ENCODE results near the gene TEPSIN.
A peak's percentile ranks its signal among the peaks of the same experiment; 100 is the strongest.

Gene TEPSIN

GRCh38 chr17:81249223-81250040, 10.6 kb upstream of the TEPSIN start:
- DNase-seq = no peak

- no peak for DNase-seq
Observed at GRCh38 chr17:81248649-81249048, 9.8 kb upstream of the TEPSIN start.

DNA sequence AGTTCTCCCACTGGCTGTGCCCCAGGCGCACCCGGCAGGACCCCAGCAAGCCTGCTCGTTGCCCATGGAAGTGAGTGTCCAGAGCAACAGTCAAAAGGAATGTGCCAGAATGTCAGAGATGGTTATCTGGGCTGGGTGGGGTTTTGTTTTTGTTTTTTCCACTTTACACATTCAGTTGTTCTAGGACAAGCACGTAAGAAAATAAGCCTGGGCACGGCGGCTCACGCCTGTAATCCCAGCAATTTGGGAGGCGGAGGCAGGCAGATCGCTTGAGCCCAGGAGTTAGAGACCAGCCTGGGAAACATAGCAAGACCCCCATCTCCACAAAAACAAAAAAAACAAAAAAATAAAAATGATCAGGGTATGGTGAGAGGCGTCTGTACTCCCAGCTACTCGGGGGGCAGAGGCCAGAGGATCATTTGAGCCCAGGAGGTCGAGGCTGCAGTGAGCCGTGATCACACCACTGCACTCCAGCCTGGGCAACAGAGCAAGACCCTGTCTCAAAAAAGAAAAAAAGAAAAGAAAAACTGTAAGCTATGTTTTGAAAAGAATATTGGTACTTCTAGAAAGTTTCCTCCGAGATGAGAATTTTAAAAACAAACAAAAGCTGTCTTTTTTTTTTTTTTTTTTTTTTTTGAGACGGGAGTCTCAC, 8.6 kb upstream of the TEPSIN start:
- no peak for DNase-seq

DNA sequence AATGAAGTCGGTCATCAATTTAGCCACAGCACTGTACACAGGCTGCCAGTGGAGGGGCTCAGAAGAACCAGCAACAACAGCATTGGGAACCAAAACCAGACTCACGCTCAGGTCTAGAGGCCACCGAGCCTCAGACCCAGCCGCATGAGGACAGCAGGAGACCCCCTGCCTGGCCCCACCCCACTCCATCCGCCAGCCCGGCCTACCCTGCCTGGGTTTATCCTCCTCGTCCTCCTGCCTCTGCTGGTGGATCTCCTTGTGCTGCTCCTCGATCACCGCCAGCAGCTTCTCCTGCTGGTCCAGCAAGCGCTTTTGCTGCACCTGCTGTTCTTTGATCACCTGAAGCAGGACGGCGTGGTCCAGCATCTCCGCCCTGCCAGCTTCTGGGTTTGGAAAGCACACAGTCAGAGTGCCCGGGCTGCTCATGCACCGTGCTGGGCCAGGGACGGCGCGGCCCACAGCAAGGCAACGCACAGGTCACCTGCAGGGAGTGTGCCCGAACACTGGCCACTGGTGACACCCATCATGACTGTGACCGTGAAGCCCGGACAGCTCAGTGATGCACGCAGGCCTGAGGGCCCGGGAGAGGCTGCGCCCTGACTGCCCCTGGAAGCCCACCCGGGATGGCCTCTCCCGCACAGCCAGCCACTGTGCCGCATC, 8.0 kb upstream of the TEPSIN start:
- DNase-seq = no peak

- DNase-seq = no peak
Observed at GRCh38 chr17:81246343-81246670, 7.5 kb upstream of the TEPSIN start.

- DNase-seq = no peak
Observed at GRCh38 chr17:81245665-81246342, 6.9 kb upstream of the TEPSIN start.

- DNase-seq = no peak
Observed at GRCh38 chr17:81245024-81245664, 6.3 kb upstream of the TEPSIN start.

- DNase-seq = no peak
Observed at GRCh38 chr17:81244358-81245023, 5.6 kb upstream of the TEPSIN start.

DNA sequence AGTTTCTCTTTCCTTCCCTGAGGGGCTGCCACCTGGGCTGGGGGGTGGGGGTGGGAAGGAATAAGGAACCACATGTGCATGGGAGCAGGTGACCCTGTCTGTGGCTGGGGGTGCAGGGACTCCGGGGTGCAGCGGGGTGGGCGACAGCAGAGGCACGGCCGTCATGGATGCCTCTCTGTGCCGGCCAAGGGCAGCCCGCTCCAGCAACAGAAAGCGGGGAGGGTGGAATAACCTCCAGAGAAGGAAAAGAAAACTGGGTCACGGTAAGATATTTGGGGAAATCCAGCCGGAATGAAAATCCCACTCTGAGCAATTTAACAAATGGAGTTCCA, 4.4 kb upstream of the TEPSIN start:
- no peak for DNase-seq

DNA sequence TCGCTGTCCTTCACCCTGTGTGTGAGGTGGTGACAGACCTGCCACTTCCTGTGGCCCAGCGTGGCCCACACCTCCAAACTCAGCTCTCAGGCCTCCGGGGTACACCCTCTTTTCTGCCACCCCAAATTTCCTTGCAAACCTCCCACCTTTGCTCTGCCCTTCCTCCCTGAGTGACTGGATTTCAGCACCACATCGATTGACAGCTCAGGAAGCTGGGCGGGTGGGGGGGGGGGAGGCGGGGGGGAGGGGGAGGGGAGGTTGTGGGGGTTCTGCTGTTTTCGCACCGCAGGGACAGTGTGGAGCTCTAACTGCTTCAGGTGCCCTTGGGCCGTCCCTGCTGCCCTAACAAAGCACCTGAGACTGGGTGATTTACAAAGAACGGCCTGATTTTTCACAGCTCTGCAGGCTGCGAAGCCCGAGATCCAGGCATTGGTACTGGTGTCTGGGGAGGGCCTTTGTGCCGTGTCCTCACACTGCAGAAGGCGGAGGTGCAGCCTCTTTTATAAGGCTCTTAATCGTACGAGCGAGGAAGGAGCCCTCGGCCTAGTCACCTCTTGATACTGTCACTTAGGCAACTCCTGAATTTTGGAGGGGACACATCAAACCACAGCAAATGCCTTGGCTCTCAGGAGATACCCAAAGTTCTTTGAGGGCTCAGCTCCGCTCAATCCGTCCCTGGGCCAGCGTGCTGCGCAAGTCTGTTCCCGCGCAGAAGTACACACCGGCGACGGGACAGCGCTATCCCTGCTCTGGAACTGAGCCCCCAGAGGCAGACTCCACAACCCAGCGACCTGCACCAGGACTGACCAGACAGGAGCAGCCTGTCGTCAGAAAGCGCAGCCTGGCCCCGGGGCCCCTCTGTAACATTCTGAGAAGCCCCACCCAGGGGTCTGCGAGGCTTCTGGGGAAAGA, 3.8 kb upstream of the TEPSIN start:
- no peak for DNase-seq

GRCh38 chr17:81241648-81242420, 3.0 kb upstream of the TEPSIN start:
- peak; percentile 56 for DNase-seq

DNA sequence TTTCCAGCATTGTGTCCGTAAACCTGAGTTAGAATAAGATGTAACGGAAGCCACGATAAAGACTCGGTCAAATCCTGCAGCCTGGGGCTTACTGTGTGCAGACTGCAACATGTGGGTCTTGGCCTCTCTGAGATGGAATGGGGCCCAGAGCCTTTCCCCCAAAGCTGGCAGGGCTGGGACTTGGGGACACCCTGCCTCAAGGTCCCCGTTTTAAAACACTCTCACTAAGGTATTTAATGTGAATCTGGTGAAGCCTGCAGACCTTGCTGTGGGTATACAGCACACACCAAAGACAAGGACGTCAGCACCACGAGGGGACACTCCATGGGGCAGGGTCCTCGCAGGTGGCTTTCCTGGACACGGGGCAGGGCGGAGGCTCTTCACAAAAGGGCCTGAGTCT, 2.3 kb upstream of the TEPSIN start:
- DNase-seq = no peak

- no peak for DNase-seq
Observed at GRCh38 chr17:81240761-81241160, 1.9 kb upstream of the TEPSIN start.

- DNase-seq = peak; percentile 47
Observed at GRCh38 chr17:81239714-81240555, 1.1 kb upstream of the TEPSIN start.

DNA sequence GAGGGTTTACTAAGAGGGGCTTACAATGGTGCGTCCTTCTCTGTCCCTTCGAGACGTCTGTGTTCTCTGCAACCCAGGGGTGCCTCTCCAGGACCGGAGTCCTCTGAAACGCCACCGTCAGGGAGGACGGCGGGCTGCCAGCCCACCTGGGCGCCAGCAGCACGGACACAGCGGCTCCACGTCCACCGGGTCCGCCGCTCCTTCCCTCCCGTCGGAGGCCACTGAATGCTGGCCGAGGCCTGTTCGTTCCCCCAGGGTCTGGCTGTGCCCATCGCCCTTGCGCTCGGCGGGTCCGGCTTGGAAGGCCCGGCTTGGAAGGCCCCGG, 403 bp downstream of the TEPSIN start:
- no peak for DNase-seq

DNA sequence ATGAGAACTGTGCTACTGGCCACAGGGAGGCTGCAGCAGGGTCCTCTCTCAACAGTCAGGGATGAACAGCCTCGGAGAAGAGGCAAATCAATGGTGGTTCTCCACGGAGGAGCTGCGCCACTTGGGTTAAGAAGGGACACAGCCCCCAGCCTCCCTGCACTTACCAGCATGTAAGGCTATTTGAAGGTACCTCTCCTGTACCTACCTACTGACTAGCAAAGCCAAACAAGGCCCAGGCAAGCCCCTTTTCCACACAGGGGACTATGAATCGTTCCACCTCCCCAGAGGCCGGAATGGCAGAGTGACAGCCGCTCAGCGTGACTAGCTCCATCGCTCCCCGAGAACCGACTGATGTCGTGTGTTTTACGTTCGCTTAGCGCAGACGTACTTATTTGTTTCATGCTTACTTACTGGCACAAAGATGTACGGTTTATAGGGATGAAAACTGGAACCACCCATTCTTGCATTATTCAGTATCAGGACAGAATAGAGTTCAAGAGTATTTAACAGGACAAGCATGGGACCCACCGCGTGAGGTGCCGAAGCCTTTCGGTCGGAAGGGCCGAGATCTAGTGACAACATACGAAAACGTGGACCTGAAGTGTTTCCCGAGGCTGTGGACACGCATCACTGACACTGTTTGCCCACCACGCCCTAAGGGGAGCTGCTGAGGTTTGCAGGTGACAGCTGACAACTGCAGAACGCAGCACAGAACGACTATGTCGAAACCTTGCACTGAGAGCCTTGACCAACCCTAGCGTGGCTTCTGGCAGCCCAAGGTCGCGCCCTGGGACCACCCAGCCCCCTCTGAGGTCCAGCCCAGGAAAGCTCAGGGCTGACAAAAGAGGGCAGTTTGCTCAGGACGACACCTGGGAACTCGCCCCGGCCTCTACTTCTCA, 1.0 kb downstream of the TEPSIN start:
- no peak for DNase-seq

DNA sequence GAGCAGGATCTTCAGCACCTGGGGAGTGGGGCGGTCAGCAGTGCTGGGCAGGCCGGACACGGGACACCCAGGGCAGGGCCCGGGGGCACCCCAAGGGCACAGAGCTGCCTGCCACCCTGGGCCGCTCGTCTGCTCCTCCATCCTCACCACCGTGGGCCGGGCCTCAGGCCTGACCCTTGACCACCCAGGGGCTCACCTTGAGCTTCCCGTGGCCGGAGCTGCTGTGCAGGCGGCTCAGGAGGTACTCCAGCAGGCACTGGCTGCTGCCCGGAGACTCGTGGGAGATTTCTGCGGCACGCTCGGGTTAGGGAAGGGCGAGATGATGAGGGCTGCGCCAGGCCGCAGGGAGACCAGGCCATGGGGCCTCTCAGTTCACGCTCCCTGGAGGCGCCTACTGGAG, 2.1 kb downstream of the TEPSIN start:
- no peak for DNase-seq

DNA sequence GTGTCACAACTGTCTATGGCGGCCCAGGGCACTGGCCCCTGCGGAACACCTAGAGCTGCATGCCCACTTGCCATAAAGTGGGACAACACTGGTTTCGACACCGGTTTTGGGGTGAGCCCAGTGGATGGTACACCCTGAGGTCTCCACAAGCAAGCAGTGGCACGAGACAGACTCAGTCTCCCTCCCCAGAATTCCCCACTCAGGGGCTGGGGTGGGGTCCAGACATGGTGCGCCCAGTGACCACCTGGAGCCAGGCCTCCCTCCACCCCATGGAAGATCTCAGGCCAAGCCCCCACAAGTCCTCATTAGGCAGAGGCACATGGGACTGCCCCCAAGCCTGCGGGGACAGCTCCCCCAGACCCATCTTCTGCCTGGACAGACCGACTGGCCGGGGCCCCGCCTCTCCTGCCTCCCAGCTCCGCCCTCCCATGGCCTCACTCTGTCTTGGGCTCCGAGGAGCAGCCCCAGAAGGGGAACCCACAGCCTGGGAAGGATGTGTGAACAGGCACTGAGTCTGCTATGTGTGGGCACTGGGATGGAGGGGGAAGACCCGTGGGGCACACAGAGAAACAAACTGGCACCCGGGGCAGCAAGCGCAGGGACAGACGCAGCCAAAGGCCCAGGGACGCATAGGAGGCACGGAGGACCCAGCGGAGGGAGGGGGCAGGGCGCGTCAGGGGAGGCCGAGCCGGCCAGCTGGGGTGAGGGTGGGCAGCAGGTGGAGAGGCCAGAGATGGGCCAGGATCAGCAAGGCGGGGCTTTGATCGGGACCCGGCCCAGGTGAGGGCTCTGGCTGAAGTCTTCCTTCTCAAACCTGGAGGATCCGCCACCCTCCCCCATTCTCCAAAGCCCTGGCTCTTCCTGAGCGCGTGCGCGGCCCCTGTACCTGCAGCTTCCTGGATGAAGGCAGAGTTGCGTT, 2.8 kb downstream of the TEPSIN start:
- no peak for DNase-seq
